ENCODE data around the gene BAIAP2. TPM values are rescaled to one million over a fixed set of nuclear protein-coding genes. Genes with fewer than 3 reads are reported as not detected.

Gene BAIAP2
- total and polyA plus RNA-seq, 10 of the 15 experiments (the other 5 are each of a cell fraction or from before 2014, with no cell fraction given): 0.15 to 1.2 (median 0.46) TPM; not detected in 2

- Histone ChIP-seq H4K20me1 (ENCODE audit: control insufficient read depth, insufficient read depth) (no peaks in the 10 kb centered on the region), H3K36me3 (ENCODE audit: control insufficient read depth in 2 of 2, insufficient read depth in 2 of 2, low read length in 1 of 2) (no peaks in the 10 kb centered on the region), H3K9ac (ENCODE audit: control insufficient read depth, insufficient read depth, low read length) (no peak overlapping the region), H3K4me3 (no peak overlapping the region), H3K27me3 (replicated peaks in 1 of 2; ENCODE audit: control insufficient read depth in 2 of 2, insufficient read depth in 2 of 2, low read length in 1 of 2) (peaks cover 2 to 8% of the 10 kb centered on the region in 2 experiments; a peak in 2 of 4 replicates), H3K27ac (ENCODE audit: control insufficient read depth, insufficient read depth) (no peak overlapping the region), H3K79me2 (ENCODE audit: control insufficient read depth, insufficient read depth, low read length) (no peaks in the 10 kb centered on the region), H3K4me1 (ENCODE audit: control insufficient read depth, insufficient read depth, low read length) (no peaks in the 10 kb centered on the region), H3K9me3 (replicated peaks; ENCODE audit: control insufficient read depth, insufficient read depth, low read length) (no peaks in the 10 kb centered on the region; the same call in 2 of the 3 replicates), H3K4me2 (ENCODE audit: control insufficient read depth, insufficient read depth) (no peak overlapping the region), H2AFZ (ENCODE audit: control insufficient read depth, low read depth, low read length) (no peak overlapping the region)
- ChIA-PET RAD21 (ENCODE audit: unreplicated experiment) (no interaction called here), CTCF (no interaction called here), SMC1A (ENCODE audit: uncharacterized antibody, unreplicated experiment) (no interaction called here), POLR2A (no interaction called here)
- WGBS (ENCODE audit: insufficient coverage, insufficient replicate concordance, low lambda C conversion rate, missing lambda C conversion rate): 53% methylated on average over 11 of the region's 11 CpGs
- ATAC-seq: no peak
- FAIRE-seq: no peak
- intact Hi-C loops (cut with micrococcal nuclease; ENCODE audit: unreplicated experiment): no loop called here
- in situ Hi-C loops (cut with MboI): loop anchor here (10.0 kb wide), 1 partner anchor 65 kb away; no protein-coding TSS in a partner anchor
- no TSS peak for BruUV-seq (replicated peaks)
- no peak for DNase-seq (ENCODE audit: low read depth, low spot score)
- TF ChIP-seq IKZF2 (IDR thresholded peaks at IDR 0.05) (no peak), FOS (IDR thresholded peaks at IDR 0.05; ENCODE audit: borderline replicate concordance, extremely low read depth, insufficient read length) (no peak), ASH2L (IDR thresholded peaks at IDR 0.05; ENCODE audit: borderline replicate concordance, low read depth) (no peak), BCLAF1 (IDR thresholded peaks at IDR 0.05) (no peak), KAT2A (conservative IDR thresholded peaks at IDR 0.05; ENCODE audit: control insufficient read depth, low read depth, low read length) (no peak), E2F4 (IDR thresholded peaks at IDR 0.05; ENCODE audit: low read depth, low read length) (no peak), DPF2 (IDR thresholded peaks at IDR 0.05) (no peak), ZNF207 (IDR thresholded peaks at IDR 0.05; ENCODE audit: borderline replicate concordance) (no peak), IRF3 (IDR thresholded peaks at IDR 0.05) (no peak), RELB (IDR thresholded peaks at IDR 0.05; ENCODE audit: low read depth) (no peak), RUNX3 (IDR thresholded peaks at IDR 0.05; ENCODE audit: low read length) (no peak), NKRF (conservative IDR thresholded peaks at IDR 0.05) (no peak), RAD21 (IDR thresholded peaks at IDR 0.05; ENCODE audit: insufficient read depth, low read depth, low read length) (no peak), BCL3 (IDR thresholded peaks at IDR 0.05; ENCODE audit: borderline replicate concordance, insufficient read depth, low read depth, low read length, poor library complexity, severe bottlenecking) (no peak)
These were observed 5.1 kb upstream of the BAIAP2 start for GRCh38 chr17:81029859-81030258.
